GM13977 (cell line): ENCODE data around the gene AACS.

Experiments used
- DNase-seq: peaks from one replicate; pipeline ENCODE4 v3.0.0; 2012; ENCODE audit warnings: low spot score
- in situ Hi-C: fragments of 300-500 bp; cut with MboI; formaldehyde crosslinking; loops from one replicate; pipeline ENCODE4 v1.12.0; 2022; ENCODE audit warnings: low sequenced_read_pairs, low pct_unique_long_range_greater_than_20kb, mixed read lengths, inconsistent platforms; ENCODE audit not compliant: unreplicated experiment
- TF ChIP-seq, protein P1 (sequence below): IDR thresholded peaks from 2 replicates; pipeline ENCODE4 v1.5.1; 2012; ENCODE audit warnings: mild to moderate bottlenecking, control low read depth; ENCODE audit not compliant: insufficient read depth; ENCODE audit errors: extremely low read depth, missing control alignments

The AACS gene

DNA sequence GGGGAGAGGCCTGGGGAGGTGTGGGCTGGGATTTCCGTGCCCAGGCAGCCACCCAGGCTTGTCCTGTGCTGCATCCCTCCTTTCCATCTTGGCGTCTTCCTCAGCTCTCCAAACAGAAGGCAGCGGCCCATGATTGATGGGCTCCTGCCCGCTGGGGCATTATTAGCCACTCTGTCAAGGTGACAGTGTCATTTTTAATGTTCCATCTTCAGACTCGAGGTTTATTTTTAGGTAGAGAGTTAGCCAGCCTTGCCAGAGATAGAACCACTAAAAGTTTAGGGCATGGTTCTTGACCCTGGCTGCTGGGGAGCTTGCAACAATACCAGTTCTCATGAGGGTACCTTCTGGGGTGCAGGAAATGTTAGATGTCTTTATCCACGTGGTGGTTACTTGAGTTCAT, 90.1 kb downstream of the AACS start:
- TF ChIP-seq, protein P1, sequence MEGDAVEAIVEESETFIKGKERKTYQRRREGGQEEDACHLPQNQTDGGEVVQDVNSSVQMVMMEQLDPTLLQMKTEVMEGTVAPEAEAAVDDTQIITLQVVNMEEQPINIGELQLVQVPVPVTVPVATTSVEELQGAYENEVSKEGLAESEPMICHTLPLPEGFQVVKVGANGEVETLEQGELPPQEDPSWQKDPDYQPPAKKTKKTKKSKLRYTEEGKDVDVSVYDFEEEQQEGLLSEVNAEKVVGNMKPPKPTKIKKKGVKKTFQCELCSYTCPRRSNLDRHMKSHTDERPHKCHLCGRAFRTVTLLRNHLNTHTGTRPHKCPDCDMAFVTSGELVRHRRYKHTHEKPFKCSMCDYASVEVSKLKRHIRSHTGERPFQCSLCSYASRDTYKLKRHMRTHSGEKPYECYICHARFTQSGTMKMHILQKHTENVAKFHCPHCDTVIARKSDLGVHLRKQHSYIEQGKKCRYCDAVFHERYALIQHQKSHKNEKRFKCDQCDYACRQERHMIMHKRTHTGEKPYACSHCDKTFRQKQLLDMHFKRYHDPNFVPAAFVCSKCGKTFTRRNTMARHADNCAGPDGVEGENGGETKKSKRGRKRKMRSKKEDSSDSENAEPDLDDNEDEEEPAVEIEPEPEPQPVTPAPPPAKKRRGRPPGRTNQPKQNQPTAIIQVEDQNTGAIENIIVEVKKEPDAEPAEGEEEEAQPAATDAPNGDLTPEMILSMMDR: no peak
- in situ Hi-C loops: no loop called here
- no peak for DNase-seq

DNA sequence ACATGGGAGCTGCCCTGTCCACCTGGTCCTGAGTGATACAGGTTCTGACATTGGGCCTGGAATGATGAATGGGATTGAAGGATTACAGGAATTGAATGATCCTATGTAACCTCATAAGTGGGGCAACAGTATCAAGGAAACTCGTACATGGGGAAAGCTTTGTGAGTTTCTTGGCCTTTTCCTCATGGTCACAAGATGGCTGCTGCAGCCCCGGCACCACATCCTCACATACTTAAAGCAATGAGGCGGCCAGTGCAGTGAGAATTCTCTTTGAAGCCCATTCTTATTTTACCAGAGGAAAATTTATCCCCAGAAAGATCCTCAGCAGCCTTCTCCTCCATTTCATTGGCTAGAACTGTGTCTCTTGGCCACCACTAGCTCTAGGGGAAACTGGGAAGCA, 91.9 kb downstream of the AACS start:
- no peak for DNase-seq
- in situ Hi-C loops: no loop called here
- TF ChIP-seq, protein P1: no peak

DNA sequence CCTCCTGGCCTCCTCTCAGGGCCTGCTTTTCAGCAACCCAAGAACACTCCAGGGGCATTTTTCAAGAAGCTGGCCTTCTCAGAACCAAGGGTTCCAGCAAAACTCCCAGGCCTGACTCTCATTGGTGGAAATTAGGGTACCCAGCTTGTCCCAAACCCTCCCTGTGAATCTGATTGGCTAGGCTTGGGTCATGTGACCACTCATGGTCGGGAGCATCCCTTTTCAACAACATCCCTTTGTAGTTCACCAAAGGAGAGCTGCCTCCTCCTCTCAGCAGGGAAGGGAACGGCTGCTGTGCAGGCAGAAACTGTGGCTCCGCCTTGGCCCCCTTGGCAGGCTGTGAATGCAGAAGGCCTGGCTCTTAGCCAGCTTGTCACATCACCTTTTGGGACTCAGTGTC, 94.5 kb downstream of the AACS start:
- TF ChIP-seq, protein P1: no peak
- DNase-seq: no peak
- in situ Hi-C loops: no loop called here

DNA sequence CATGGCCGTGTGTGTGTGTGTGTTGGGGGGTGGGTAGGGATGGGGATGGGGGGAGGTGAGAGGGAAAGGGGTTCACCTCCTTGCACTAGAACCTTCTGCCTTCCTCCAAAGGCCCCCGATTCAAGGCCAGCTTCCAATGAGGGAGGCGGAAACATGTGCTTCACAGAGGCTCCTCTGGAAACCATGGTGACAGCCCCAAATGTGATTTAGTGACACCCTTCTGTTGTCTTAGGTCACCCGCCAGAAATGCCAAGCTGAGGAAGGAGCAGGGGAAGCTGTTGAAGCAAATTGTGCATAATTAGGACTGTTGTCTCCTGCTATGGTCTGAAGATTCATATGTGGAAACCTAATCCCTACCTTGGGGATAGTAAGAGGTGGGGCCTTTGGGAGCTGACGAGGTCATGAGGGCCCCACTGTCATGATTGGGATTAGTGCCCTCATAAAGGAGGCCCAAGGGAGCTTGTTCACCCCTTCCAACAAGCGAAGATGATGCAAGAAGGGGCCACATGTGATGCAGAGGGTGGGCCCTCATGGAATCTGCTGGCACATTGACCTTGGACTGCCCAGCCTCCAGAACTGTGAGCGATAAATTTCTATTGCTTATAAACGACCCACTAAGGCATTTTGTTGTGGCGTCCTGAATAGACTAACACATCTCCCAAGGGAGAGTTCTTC, 95.2 kb downstream of the AACS start:
- TF ChIP-seq, protein P1: no peak
- DNase-seq: no peak
- in situ Hi-C loops: no loop called here

DNA sequence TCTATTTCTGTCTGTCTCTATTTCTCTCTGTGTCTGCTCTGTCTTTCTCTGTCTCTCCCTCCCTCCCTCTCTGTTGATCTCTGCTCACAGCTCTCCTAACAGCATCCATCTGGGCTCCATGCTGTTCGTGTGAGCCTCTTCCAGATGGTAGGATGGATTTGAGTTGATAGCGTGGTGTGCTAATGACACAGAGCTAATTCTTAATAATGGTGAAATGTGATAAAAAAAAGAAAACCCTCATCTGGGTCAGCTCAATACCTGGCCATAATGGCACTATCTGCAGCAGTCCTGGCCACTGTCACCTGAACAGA, 96.4 kb downstream of the AACS start:
- in situ Hi-C loops: no loop called here
- no peak for DNase-seq
- TF ChIP-seq, protein P1: no peak

DNA sequence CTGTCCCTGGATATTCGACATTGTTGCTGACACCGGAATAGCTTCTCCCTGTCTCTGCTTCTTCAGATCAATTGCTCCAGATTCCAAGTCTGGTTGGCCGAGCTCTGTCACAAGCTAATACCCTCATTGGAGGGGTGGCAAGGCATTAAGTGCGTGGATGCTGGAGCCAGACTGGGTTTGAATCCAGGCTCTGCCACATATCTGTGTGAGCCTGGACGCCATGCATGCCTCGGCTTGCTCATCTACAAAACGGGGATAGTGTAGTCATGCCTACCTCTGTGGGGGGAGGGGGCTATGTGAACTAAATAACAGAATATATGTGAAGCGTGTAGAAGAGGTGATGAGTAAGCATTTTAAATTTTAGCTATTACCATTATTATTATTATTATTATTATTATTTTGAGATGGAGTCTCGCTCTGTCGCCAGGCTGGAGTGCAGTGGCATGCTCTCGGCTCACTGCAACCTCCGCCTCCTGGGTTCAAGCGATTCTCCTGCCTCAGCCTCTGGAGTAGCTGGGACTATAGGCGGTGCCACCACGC, 97.3 kb downstream of the AACS start:
- TF ChIP-seq, protein P1: no peak
- no peak for DNase-seq
- in situ Hi-C loops: no loop called here
